HL-60 (cell line): ENCODE data around the gene MAN2C1.

Experiments
- POLR2AphosphoS5 ChIP-seq: IDR thresholded peaks from 2 replicates; pipeline ENCODE4 v1.6.1; 2012; ENCODE audit warnings: low read depth
- TF ChIP-seq, protein P1 (sequence below): IDR thresholded peaks from one replicate; pipeline ENCODE4 v1.5.1; 2011; ENCODE audit warnings: low read length, control low read depth, inconsistent platforms; ENCODE audit not compliant: insufficient read depth

DNA sequence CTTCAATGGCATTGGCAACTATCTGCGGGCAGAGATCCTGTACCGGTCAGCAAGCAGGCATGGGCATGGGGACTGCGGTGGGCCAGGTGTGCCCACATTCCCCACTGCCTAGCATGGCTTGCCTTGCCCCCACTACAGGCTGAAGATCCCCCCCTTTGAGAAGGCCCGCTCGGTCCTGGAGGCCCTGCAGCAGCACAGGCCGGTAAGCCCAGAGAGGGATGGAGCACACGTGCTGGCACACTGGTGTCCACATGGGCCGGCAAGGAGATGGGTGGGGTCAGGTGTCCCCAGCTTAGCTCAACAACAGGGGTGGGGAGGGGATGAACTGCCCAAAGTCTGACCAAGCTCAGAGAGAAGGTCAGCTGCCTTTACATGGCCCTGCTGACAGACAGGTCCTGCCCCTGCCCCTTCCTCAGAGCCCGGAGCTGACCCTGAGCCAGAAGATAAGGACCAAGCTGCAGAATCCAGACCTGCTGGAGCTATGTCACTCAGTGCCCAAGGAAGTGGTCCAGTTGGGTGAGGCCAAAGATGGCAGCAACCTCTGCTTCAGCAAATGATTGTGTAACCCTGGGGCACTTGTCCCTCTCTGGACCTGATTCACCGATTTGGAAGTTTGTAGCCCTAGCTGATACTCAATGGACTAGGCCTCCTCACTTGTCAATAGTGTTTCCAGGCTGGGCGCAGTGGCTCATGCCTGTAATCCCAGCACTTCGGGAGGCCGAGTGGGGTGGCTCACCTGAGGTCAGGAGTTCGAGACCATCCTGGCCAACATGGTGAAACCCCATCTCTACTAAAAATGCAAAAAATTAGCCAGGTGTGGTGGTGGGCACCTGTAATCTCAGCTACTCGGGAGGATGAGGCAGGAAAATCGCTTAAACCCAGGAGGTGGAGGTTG lies 16.0 kb downstream of the MAN2C1 start:
- TF ChIP-seq, protein P1, sequence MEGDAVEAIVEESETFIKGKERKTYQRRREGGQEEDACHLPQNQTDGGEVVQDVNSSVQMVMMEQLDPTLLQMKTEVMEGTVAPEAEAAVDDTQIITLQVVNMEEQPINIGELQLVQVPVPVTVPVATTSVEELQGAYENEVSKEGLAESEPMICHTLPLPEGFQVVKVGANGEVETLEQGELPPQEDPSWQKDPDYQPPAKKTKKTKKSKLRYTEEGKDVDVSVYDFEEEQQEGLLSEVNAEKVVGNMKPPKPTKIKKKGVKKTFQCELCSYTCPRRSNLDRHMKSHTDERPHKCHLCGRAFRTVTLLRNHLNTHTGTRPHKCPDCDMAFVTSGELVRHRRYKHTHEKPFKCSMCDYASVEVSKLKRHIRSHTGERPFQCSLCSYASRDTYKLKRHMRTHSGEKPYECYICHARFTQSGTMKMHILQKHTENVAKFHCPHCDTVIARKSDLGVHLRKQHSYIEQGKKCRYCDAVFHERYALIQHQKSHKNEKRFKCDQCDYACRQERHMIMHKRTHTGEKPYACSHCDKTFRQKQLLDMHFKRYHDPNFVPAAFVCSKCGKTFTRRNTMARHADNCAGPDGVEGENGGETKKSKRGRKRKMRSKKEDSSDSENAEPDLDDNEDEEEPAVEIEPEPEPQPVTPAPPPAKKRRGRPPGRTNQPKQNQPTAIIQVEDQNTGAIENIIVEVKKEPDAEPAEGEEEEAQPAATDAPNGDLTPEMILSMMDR = no peak
- TF ChIP-seq POLR2AphosphoS5 = no peak; the same call in 1 of the 2 replicates
